Loucy (cell line): ENCODE measurements around the gene FOXJ2.

Experiments used
- CTCF ChIP-seq: fragments of 200-600 bp; sonication (generic); conservative IDR thresholded peaks from 2 replicates; pipeline ENCODE4 v1.5.1; 2014; ENCODE audit warnings: mild to moderate bottlenecking, antibody characterized with exemption, low read length
- EZH2phosphoT487 ChIP-seq: fragments of 200-600 bp; IDR thresholded peaks from 2 replicates; pipeline ENCODE4 v1.6.1; 2018; ENCODE audit warnings: antibody characterized with exemption, mild to moderate bottlenecking, moderate library complexity, borderline replicate concordance

- TF ChIP-seq CTCF: no peak
- TF ChIP-seq EZH2phosphoT487: no peak
These were observed 4.7 kb upstream of the FOXJ2 start for GRCh38 chr12:8027856-8028255.
